HEK293 (cell line): ENCODE data around the gene WTAP.

ENCODE experiments used
- GFI1B ChIP-seq: fragments of 450-650 bp; formaldehyde crosslinking; IDR thresholded peaks from 2 replicates; pipeline ENCODE4 v1.5.1; 2016; ENCODE audit warnings: missing biosample characterization, missing genetic modification characterization
- HOXA7 ChIP-seq: sonication (generic); formaldehyde crosslinking; IDR thresholded peaks from 2 replicates; pipeline ENCODE4 v1.8.1; 2022; ENCODE audit warnings: missing genetic modification reagents, borderline replicate concordance
- OSR2 ChIP-seq: fragments of 450-650 bp; formaldehyde crosslinking; IDR thresholded peaks from 2 replicates; pipeline ENCODE4 v1.5.1; 2016; ENCODE audit warnings: missing biosample characterization, missing genetic modification characterization
- TCF7L2 ChIP-seq: IDR thresholded peaks from 2 replicates; pipeline ENCODE4 v1.6.1; 2011; ENCODE audit warnings: low read depth, mild to moderate bottlenecking, inconsistent platforms, low read length, moderate library complexity, borderline replicate concordance
- ZBTB20 ChIP-seq: fragments of 450-650 bp; formaldehyde crosslinking; IDR thresholded peaks from 2 replicates; pipeline ENCODE4 v1.5.1; 2016; ENCODE audit warnings: missing biosample characterization, missing genetic modification characterization
- ZBTB26 ChIP-seq: fragments of 450-650 bp; formaldehyde crosslinking; optimal IDR thresholded peaks from 2 replicates; pipeline ENCODE3; 2016; ENCODE audit warnings: missing biosample characterization, mild to moderate bottlenecking, missing genetic modification characterization
- ZEB2 ChIP-seq: fragments of 450-650 bp; formaldehyde crosslinking; IDR thresholded peaks from 2 replicates; pipeline ENCODE4 v1.5.1; 2016; ENCODE audit warnings: missing biosample characterization, missing genetic modification characterization
- ZNF121 ChIP-seq: fragments of 450-650 bp; formaldehyde crosslinking; IDR thresholded peaks from 2 replicates; pipeline ENCODE4 v1.5.1; 2016; ENCODE audit warnings: missing biosample characterization, missing genetic modification characterization
- ZNF146 ChIP-seq: fragments of 450-650 bp; formaldehyde crosslinking; IDR thresholded peaks from 2 replicates; pipeline ENCODE4 v1.5.1; 2016; ENCODE audit warnings: missing biosample characterization, missing genetic modification characterization
- ZNF223 ChIP-seq: fragments of 450-650 bp; formaldehyde crosslinking; IDR thresholded peaks from 2 replicates; pipeline ENCODE4 v1.5.1; 2016; ENCODE audit warnings: missing biosample characterization, missing genetic modification characterization
- ZNF23 ChIP-seq: fragments of 450-650 bp; formaldehyde crosslinking; IDR thresholded peaks from 2 replicates; pipeline ENCODE4 v1.5.1; 2016; ENCODE audit warnings: missing biosample characterization, missing genetic modification characterization, borderline replicate concordance
- ZNF24 ChIP-seq: fragments of 450-650 bp; formaldehyde crosslinking; IDR thresholded peaks from 2 replicates; pipeline ENCODE4 v1.5.1; 2016; ENCODE audit warnings: missing biosample characterization, missing genetic modification characterization
- ZNF302 ChIP-seq: fragments of 450-650 bp; formaldehyde crosslinking; IDR thresholded peaks from 2 replicates; pipeline ENCODE4 v1.5.1; 2016; ENCODE audit warnings: missing biosample characterization, missing genetic modification characterization, low read depth
- ZNF37A ChIP-seq: fragments of 450-650 bp; IDR thresholded peaks from 2 replicates; pipeline ENCODE4 v1.5.1; 2018; ENCODE audit warnings: missing biosample characterization, missing genetic modification characterization
- ZNF426 ChIP-seq: fragments of 450-650 bp; formaldehyde crosslinking; IDR thresholded peaks from 2 replicates; pipeline ENCODE4 v1.5.1; 2017; ENCODE audit warnings: missing biosample characterization, missing genetic modification characterization, mild to moderate bottlenecking, inconsistent platforms, moderate library complexity
- ZNF768 ChIP-seq: fragments of 450-650 bp; formaldehyde crosslinking; IDR thresholded peaks from 2 replicates; pipeline ENCODE4 v1.5.1; 2018; ENCODE audit warnings: missing biosample characterization, mild to moderate bottlenecking, missing genetic modification characterization
- ZSCAN23 ChIP-seq: fragments of 450-650 bp; formaldehyde crosslinking; IDR thresholded peaks from 2 replicates; pipeline ENCODE4 v1.5.1; 2016; ENCODE audit warnings: missing biosample characterization, missing genetic modification characterization
- TF ChIP-seq, protein P1 (sequence below): fragments of 450-650 bp; formaldehyde crosslinking; IDR thresholded peaks from 2 replicates; pipeline ENCODE4 v1.5.1; 2016; ENCODE audit warnings: missing biosample characterization, missing genetic modification characterization
- TF ChIP-seq, protein P2 (sequence below): fragments of 450-650 bp; formaldehyde crosslinking; IDR thresholded peaks from 2 replicates; pipeline ENCODE4 v1.5.1; 2016; ENCODE audit warnings: missing biosample characterization, missing genetic modification characterization
- TF ChIP-seq, protein P3 (sequence below): fragments of 450-650 bp; formaldehyde crosslinking; IDR thresholded peaks from 2 replicates; pipeline ENCODE4 v1.5.1; 2016; ENCODE audit warnings: missing biosample characterization, missing genetic modification characterization, borderline replicate concordance
- TF ChIP-seq, protein P4 (sequence below): fragments of 450-650 bp; formaldehyde crosslinking; IDR thresholded peaks from 2 replicates; pipeline ENCODE4 v1.5.1; 2016; ENCODE audit warnings: missing biosample characterization, missing genetic modification characterization, borderline replicate concordance

WTAP gene

DNA sequence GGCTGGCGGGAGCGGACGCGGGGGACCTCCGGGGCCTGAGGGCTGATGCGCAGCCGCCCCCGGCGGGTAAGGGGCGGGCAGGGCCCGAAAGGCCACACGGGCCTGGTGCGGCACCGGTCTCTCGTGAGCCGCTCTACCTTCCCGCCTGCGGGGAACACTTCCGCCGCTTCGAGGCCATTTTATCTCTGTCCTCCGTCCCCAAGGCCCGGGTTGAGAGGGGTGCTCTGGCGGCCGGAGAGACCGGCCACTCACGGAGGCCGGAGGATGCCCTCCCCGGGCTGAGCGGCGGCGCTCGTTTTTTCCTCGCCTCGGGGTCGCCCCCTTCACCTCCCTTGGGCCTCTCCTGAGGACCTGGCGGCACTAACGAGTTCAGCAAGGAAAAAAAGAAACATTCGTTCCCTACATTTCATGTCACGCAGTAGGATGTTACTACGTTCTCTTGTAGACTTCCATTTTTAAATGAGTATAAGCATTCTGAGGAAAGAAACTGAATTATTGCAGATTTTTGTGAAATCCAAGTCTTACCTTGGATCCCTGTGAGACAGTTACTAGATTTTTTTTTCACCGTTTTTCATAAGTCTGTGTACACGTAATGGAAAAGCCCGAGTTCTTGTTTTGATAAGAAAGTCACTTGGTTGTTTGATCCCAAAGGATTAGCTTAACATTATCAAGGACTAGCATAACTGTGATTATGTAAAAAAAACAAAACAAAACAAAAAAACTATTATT is 575 bp downstream of the WTAP start (continued):
- TF ChIP-seq, protein P1, sequence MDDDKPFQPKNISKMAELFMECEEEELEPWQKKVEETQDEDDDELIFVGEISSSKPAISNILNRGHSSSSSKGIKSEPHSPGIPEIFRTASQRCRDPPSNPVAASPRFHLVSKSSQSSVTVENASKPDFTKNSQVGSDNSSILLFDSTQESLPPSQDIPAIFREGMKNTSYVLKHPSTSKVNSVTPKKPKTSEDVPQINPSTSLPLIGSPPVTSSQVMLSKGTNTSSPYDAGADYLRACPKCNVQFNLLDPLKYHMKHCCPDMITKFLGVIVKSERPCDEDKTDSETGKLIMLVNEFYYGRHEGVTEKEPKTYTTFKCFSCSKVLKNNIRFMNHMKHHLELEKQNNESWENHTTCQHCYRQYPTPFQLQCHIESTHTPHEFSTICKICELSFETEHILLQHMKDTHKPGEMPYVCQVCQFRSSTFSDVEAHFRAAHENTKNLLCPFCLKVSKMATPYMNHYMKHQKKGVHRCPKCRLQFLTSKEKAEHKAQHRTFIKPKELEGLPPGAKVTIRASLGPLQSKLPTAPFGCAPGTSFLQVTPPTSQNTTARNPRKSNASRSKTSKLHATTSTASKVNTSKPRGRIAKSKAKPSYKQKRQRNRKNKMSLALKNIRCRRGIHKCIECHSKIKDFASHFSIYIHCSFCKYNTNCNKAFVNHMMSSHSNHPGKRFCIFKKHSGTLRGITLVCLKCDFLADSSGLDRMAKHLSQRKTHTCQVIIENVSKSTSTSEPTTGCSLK (tag by site-specific recombination), result no peak
- TF ChIP-seq TCF7L2, result no peak
- TF ChIP-seq ZEB2 (tag by site-specific recombination), result peak; percentile 37; the same call in 1 of the 2 replicates
- peak; percentile 71 for TF ChIP-seq ZBTB20 (tag by site-specific recombination)
- TF ChIP-seq, protein P2, sequence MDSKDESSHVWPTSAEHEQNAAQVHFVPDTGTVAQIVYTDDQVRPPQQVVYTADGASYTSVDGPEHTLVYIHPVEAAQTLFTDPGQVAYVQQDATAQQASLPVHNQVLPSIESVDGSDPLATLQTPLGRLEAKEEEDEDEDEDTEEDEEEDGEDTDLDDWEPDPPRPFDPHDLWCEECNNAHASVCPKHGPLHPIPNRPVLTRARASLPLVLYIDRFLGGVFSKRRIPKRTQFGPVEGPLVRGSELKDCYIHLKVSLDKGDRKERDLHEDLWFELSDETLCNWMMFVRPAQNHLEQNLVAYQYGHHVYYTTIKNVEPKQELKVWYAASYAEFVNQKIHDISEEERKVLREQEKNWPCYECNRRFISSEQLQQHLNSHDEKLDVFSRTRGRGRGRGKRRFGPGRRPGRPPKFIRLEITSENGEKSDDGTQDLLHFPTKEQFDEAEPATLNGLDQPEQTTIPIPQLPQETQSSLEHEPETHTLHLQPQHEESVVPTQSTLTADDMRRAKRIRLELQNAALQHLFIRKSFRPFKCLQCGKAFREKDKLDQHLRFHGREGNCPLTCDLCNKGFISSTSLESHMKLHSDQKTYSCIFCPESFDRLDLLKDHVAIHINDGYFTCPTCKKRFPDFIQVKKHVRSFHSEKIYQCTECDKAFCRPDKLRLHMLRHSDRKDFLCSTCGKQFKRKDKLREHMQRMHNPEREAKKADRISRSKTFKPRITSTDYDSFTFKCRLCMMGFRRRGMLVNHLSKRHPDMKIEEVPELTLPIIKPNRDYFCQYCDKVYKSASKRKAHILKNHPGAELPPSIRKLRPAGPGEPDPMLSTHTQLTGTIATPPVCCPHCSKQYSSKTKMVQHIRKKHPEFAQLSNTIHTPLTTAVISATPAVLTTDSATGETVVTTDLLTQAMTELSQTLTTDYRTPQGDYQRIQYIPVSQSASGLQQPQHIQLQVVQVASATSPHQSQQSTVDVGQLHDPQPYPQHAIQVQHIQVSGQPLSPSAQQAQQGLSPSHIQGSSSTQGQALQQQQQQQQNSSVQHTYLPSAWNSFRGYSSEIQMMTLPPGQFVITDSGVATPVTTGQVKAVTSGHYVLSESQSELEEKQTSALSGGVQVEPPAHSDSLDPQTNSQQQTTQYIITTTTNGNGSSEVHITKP (tag by site-specific recombination), result peak; percentile 47
- no peak for TF ChIP-seq ZNF223
- no peak for TF ChIP-seq ZNF302 (tag by site-specific recombination)
- TF ChIP-seq ZNF426 (tag by site-specific recombination), result no peak
- no peak for TF ChIP-seq ZNF146 (tag by site-specific recombination)
- TF ChIP-seq OSR2 (tag by site-specific recombination), result no peak
- TF ChIP-seq, protein P3, sequence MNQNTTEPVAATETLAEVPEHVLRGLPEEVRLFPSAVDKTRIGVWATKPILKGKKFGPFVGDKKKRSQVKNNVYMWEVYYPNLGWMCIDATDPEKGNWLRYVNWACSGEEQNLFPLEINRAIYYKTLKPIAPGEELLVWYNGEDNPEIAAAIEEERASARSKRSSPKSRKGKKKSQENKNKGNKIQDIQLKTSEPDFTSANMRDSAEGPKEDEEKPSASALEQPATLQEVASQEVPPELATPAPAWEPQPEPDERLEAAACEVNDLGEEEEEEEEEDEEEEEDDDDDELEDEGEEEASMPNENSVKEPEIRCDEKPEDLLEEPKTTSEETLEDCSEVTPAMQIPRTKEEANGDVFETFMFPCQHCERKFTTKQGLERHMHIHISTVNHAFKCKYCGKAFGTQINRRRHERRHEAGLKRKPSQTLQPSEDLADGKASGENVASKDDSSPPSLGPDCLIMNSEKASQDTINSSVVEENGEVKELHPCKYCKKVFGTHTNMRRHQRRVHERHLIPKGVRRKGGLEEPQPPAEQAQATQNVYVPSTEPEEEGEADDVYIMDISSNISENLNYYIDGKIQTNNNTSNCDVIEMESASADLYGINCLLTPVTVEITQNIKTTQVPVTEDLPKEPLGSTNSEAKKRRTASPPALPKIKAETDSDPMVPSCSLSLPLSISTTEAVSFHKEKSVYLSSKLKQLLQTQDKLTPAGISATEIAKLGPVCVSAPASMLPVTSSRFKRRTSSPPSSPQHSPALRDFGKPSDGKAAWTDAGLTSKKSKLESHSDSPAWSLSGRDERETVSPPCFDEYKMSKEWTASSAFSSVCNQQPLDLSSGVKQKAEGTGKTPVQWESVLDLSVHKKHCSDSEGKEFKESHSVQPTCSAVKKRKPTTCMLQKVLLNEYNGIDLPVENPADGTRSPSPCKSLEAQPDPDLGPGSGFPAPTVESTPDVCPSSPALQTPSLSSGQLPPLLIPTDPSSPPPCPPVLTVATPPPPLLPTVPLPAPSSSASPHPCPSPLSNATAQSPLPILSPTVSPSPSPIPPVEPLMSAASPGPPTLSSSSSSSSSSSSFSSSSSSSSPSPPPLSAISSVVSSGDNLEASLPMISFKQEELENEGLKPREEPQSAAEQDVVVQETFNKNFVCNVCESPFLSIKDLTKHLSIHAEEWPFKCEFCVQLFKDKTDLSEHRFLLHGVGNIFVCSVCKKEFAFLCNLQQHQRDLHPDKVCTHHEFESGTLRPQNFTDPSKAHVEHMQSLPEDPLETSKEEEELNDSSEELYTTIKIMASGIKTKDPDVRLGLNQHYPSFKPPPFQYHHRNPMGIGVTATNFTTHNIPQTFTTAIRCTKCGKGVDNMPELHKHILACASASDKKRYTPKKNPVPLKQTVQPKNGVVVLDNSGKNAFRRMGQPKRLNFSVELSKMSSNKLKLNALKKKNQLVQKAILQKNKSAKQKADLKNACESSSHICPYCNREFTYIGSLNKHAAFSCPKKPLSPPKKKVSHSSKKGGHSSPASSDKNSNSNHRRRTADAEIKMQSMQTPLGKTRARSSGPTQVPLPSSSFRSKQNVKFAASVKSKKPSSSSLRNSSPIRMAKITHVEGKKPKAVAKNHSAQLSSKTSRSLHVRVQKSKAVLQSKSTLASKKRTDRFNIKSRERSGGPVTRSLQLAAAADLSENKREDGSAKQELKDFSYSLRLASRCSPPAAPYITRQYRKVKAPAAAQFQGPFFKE (tag by site-specific recombination), result no peak
- no peak for TF ChIP-seq ZSCAN23 (tag by site-specific recombination)
- no peak for TF ChIP-seq ZNF121 (tag by site-specific recombination)
- TF ChIP-seq, protein P4, sequence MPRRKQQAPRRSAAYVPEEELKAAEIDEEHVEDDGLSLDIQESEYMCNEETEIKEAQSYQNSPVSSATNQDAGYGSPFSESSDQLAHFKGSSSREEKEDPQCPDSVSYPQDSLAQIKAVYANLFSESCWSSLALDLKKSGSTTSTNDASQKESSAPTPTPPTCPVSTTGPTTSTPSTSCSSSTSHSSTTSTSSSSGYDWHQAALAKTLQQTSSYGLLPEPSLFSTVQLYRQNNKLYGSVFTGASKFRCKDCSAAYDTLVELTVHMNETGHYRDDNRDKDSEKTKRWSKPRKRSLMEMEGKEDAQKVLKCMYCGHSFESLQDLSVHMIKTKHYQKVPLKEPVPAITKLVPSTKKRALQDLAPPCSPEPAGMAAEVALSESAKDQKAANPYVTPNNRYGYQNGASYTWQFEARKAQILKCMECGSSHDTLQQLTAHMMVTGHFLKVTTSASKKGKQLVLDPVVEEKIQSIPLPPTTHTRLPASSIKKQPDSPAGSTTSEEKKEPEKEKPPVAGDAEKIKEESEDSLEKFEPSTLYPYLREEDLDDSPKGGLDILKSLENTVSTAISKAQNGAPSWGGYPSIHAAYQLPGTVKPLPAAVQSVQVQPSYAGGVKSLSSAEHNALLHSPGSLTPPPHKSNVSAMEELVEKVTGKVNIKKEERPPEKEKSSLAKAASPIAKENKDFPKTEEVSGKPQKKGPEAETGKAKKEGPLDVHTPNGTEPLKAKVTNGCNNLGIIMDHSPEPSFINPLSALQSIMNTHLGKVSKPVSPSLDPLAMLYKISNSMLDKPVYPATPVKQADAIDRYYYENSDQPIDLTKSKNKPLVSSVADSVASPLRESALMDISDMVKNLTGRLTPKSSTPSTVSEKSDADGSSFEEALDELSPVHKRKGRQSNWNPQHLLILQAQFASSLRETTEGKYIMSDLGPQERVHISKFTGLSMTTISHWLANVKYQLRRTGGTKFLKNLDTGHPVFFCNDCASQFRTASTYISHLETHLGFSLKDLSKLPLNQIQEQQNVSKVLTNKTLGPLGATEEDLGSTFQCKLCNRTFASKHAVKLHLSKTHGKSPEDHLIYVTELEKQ, result no peak
- no peak for TF ChIP-seq ZNF24 (tag by site-specific recombination)
- TF ChIP-seq ZNF37A, result no peak
- TF ChIP-seq ZNF23 (tag by site-specific recombination), result no peak
- no peak for TF ChIP-seq HOXA7
- TF ChIP-seq ZBTB26 (tag by site-specific recombination), result no peak
- TF ChIP-seq ZNF768, result no peak
- no peak for TF ChIP-seq GFI1B
